Stimulated activated CD8-positive, alpha-beta memory T cell treated with anti-CD3 and anti-CD28 coated beads, Interleukin-15, amount 100 ng/mL, for 48 hours (primary cell): Measurements from ENCODE around the gene ZNF609.
"Not testable (repeated sequence)": the region's sequence is repeated elsewhere in the genome, so short reads cannot be mapped to it uniquely, and the experiment has no call there.

ENCODE experiments used
- DNase-seq, 2 donors: peaks; one replicate each; pipeline ENCODE4 v3.0.0-alpha.2; 2020; ENCODE audit warnings: low read depth in 2 of 2

The ZNF609 gene

GRCh38 chr15:64619880-64620839 is 159.8 kb downstream of the ZNF609 start:
- DNase-seq, result no peak

- no peak for DNase-seq
These were observed 160.7 kb downstream of the ZNF609 start for GRCh38 chr15:64621056-64621455.

GRCh38 chr15:64622410-64623260 is 162.3 kb downstream of the ZNF609 start:
- DNase-seq, result peak; percentile 32 to 46

GRCh38 chr15:64623347-64623996 is 163.1 kb downstream of the ZNF609 start:
- DNase-seq, result peak in 1 of 2 donors; percentile 37

- no peak for DNase-seq
These were observed 163.9 kb downstream of the ZNF609 start for GRCh38 chr15:64624242-64624641.

- DNase-seq, result no peak
These were observed 168.7 kb downstream of the ZNF609 start for GRCh38 chr15:64629063-64629462.

GRCh38 chr15:64630396-64631107 is 170.2 kb downstream of the ZNF609 start:
- no peak for DNase-seq

GRCh38 chr15:64632639-64633038 is 172.3 kb downstream of the ZNF609 start:
- not testable (repeated sequence) for DNase-seq

- no peak for DNase-seq
These were observed 173.0 kb downstream of the ZNF609 start for GRCh38 chr15:64633332-64633731.

GRCh38 chr15:64634027-64634426 is 173.6 kb downstream of the ZNF609 start:
- peak; percentile 30 to 32 for DNase-seq

- DNase-seq, result peak in 1 of 2 donors; percentile 42
These were observed 174.5 kb downstream of the ZNF609 start for GRCh38 chr15:64634576-64635498.

- DNase-seq, result no peak
These were observed 175.4 kb downstream of the ZNF609 start for GRCh38 chr15:64635499-64636495.

- DNase-seq, result no peak
These were observed 176.2 kb downstream of the ZNF609 start for GRCh38 chr15:64636556-64636955.

GRCh38 chr15:64637412-64637811 is 177.0 kb downstream of the ZNF609 start:
- DNase-seq, result no peak

GRCh38 chr15:64639744-64640143 is 179.4 kb downstream of the ZNF609 start:
- DNase-seq, result not testable (repeated sequence)

- no peak for DNase-seq
These were observed 179.9 kb downstream of the ZNF609 start for GRCh38 chr15:64640146-64640871.

GRCh38 chr15:64642875-64643274 is 182.5 kb downstream of the ZNF609 start:
- DNase-seq, result no peak

- no peak for DNase-seq
These were observed 183.3 kb downstream of the ZNF609 start for GRCh38 chr15:64643685-64644084.
